PFSK-1 (cell line): Measurements from ENCODE around the gene ARHGAP21.

ENCODE experiments used
- FOXP2 ChIP-seq: optimal IDR thresholded peaks from 2 replicates; pipeline ENCODE3; 2011; ENCODE audit warnings: borderline replicate concordance, control low read depth, inconsistent platforms; ENCODE audit not compliant: insufficient read depth; ENCODE audit errors: extremely low read length, extremely low read depth
- POLR2AphosphoS5 ChIP-seq: IDR thresholded peaks from 2 replicates; pipeline ENCODE4 v1.6.1; 2012; ENCODE audit warnings: low read depth, mild to moderate bottlenecking, control low read depth, low read length, moderate library complexity
- REST ChIP-seq, 2 experiments: IDR thresholded peaks; 2 replicates each; pipeline versions ENCODE4 v1.6.1 to v1.8.0; 2011 to 2012; ENCODE audit warnings: low read depth in 2 of 2, low read length in 2 of 2, control low read depth in 1 of 2, inconsistent platforms in 1 of 2, mild to moderate bottlenecking in 1 of 2, moderate library complexity in 1 of 2; ENCODE audit not compliant: insufficient read depth in 1 of 2
- SIN3A ChIP-seq: IDR thresholded peaks from 2 replicates; pipeline ENCODE4 v1.6.1; 2012; ENCODE audit warnings: mild to moderate bottlenecking, low read length, moderate library complexity, borderline replicate concordance; ENCODE audit not compliant: insufficient read depth
- TAF1 ChIP-seq: IDR thresholded peaks from 2 replicates; pipeline ENCODE4 v1.6.1; 2012; ENCODE audit warnings: low read length, control low read depth, borderline replicate concordance; ENCODE audit not compliant: insufficient read depth

The ARHGAP21 gene

GRCh38 chr10:24759672-24760071 is 36.0 kb upstream of the ARHGAP21 start:
- TF ChIP-seq REST (IDR thresholded peaks at IDR 0.05; ENCODE audit: insufficient read depth in 1 of 2, low read depth in 2 of 2, low read length in 2 of 2) (no peak), SIN3A (no peak), TAF1 (no peak), POLR2AphosphoS5 (no peak), FOXP2 (no peak)

GRCh38 chr10:24756283-24756682 is 32.6 kb upstream of the ARHGAP21 start:
- TF ChIP-seq TAF1 (no peak), SIN3A (no peak), FOXP2 (no peak), REST (IDR thresholded peaks at IDR 0.05; ENCODE audit: insufficient read depth in 1 of 2, low read depth in 2 of 2, low read length in 2 of 2) (no peak), POLR2AphosphoS5 (no peak)

DNA sequence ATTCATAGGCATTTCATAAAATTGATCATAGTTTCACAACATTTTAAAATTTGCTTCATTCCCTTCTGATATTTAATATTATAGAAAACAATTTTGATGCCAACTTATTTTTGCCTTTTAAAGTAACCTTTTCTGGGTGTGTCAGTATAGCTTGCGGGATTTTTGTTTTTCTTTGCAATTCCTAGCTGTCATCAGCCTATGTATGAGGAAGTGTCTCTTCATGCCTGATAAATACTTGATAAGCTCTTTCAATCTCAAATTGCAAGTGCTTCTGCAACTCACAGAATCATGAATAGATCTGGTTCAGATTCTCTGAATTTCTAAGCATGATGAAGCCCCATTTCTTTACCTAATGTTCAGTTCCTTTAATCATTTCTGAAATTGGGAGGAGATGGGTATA is 28.0 kb upstream of the ARHGAP21 start:
- TF ChIP-seq SIN3A (no peak), POLR2AphosphoS5 (no peak), REST (IDR thresholded peaks at IDR 0.05; ENCODE audit: insufficient read depth in 1 of 2, low read depth in 2 of 2, low read length in 2 of 2) (no peak), FOXP2 (no peak), TAF1 (no peak)

DNA sequence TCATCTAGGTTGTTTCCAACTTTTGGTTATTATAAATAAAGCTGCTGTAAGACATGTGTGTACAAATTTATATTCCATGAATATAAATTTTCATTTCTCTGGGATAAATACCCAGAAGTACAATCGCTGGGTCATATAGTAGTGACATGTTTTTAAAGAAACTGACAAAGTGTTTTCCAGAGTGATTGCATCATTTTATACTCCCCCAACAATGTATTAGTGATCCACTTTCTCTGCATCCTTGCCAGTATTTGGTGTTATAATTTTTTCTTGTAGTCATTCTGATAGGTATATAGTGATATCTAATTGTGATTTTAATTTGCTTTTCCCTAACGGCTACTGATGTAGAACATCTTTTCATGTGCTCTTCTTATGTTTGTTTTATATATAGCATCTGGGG is 27.0 kb upstream of the ARHGAP21 start:
- no peak for TF ChIP-seq POLR2AphosphoS5
- TF ChIP-seq FOXP2 = no peak
- TF ChIP-seq REST (IDR thresholded peaks at IDR 0.05; ENCODE audit: insufficient read depth in 1 of 2, low read depth in 2 of 2, low read length in 2 of 2) = no peak
- no peak for TF ChIP-seq TAF1
- TF ChIP-seq SIN3A = no peak

- TF ChIP-seq POLR2AphosphoS5 (no peak), FOXP2 (no peak), TAF1 (no peak), REST (IDR thresholded peaks at IDR 0.05; ENCODE audit: insufficient read depth in 1 of 2, low read depth in 2 of 2, low read length in 2 of 2) (no peak), SIN3A (no peak)
Measured at GRCh38 chr10:24748214-24748613, 24.5 kb upstream of the ARHGAP21 start.
